Retinal pigment epithelial cell (primary cell): ENCODE results near the gene TTC28.

ENCODE experiments used
- DNase-seq: peaks from one replicate; pipeline ENCODE4 v3.0.0-alpha.2; 2010; ENCODE audit warnings: low read depth
- H3K4me3 ChIP-seq: 2 replicates; pipeline ENCODE4 v1.5.1; 2011; ENCODE audit warnings: mild to moderate bottlenecking, low read length, control low read depth, moderate library complexity
- CTCF ChIP-seq: conservative IDR thresholded peaks from 2 replicates; pipeline ENCODE4 v1.5.1; 2011; ENCODE audit warnings: low read depth, low read length, control low read depth, inconsistent platforms

Gene TTC28

GRCh38 chr22:28013611-28014010 is 666.0 kb downstream of the TTC28 start:
- TF ChIP-seq CTCF = no peak
- no peak overlapping the region for H3K4me3 ChIP-seq
- no peak for DNase-seq

GRCh38 chr22:28012832-28013460 is 666.7 kb downstream of the TTC28 start:
- no peak for TF ChIP-seq CTCF
- no peak overlapping the region for H3K4me3 ChIP-seq
- no peak for DNase-seq

DNA sequence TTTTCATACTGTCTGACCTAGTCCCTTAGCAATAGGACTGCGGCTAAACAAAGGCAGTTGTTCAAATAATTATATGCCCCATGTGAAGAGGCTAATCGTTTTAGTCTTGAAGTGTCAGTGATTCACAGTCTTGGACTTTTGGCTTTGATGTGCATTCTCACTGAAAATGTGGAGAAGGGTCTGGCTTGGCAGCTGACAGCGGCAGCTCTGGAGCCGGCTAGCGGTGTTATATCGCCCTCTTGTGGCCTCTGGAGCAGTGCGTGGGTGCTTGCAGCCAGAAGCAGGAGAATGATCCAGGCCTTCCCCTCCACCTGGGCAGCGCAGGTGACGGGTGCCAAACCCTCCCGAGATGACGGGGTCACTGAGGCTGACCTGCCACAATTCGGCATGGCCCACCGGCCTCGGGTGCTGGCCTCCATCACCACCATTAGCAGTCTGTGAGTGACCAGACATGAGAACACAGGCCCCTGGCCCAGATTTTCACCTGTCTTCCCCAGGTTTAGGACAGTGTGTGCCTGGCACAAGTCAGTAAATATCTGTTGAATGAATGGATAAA is 670.3 kb downstream of the TTC28 start:
- TF ChIP-seq CTCF = peak; percentile 98
- peak; percentile 77 for DNase-seq
- H3K4me3 ChIP-seq = no peak overlapping the region

- no peak for TF ChIP-seq CTCF
- H3K4me3 ChIP-seq = no peak overlapping the region
- DNase-seq = no peak
Observed at GRCh38 chr22:28008649-28009048, 671.0 kb downstream of the TTC28 start.

DNA sequence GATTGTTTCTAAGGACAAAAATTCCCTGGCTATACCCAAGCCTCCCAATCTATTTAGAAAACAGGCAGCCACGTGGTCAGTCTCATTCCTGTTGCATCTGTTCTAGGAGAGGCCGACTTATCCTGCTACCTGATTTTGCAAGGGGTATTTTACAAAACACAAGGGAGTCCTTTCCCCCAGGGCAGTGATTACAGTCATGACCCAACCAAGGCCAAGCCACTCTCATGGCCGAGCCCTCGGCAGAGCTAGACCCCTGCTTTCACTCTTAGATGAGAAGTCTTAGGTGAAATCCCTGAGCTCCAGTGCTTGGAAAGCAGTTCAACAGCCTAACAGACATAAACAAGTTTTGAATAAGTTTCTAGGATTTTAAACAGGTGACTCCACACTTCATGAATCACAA is 671.6 kb downstream of the TTC28 start:
- DNase-seq = no peak
- no peak overlapping the region for H3K4me3 ChIP-seq
- TF ChIP-seq CTCF = no peak

GRCh38 chr22:28006271-28006670 is 673.4 kb downstream of the TTC28 start:
- no peak overlapping the region for H3K4me3 ChIP-seq
- TF ChIP-seq CTCF = no peak
- DNase-seq = no peak

DNA sequence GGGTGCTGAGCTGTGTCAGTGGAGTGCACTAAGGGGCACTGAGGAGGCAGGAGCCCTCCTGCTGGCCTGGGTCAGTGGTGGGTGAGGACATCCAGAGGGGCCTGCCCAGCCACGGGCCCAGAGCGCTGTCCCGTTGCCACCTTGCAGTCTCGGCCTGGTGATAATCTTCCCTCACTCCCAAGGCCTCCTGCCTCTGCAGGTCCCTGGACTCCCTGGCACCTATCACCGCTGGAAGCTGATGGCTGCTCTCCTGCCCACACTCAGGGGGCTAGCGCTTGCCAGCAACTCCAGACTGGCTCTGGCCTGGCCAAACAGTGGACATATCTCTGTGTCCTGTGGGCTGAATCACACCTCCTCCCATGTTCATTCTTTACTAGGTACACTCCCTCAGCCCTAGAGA is 674.1 kb downstream of the TTC28 start:
- TF ChIP-seq CTCF = no peak

More for the DNA sequence above, 674.1 kb downstream of the TTC28 start:
- no peak overlapping the region for H3K4me3 ChIP-seq
- DNase-seq = no peak
